BJ (cell line): ENCODE measurements around the gene SORL1. TPM values are rescaled to one million over a fixed set of nuclear protein-coding genes. Genes with fewer than 3 reads are reported as not detected.
"Not testable (repeated sequence)": the region's sequence is repeated elsewhere in the genome, so short reads cannot be mapped to it uniquely, and the experiment has no call there.

ENCODE experiments used
- CTCF ChIA-PET: fragments of 350-600 bp; formaldehyde crosslinking; extraction: SDS; loops from one replicate; lab custom pipeline; 2021; ENCODE audit warnings: antibody characterized with exemption, inconsistent platforms; lab: Yijun Ruan, JAX
- POLR2A ChIA-PET: fragments of 300-600 bp; sonication (Branson Sonifier 250); formaldehyde crosslinking; extraction: SDS; loops from one replicate; lab custom pipeline; 2021; ENCODE audit warnings: antibody characterized with exemption; lab: Charles Lee
- DNase-seq: peaks from one replicate; pipeline ENCODE4 v3.0.0-alpha.2; 2011; ENCODE audit warnings: low read depth
- H3K27me3 ChIP-seq: 2 replicates; pipeline ENCODE4 v1.6.0; 2011; ENCODE audit warnings: low read length; ENCODE audit not compliant: control insufficient read depth, insufficient read depth
- H3K36me3 ChIP-seq: 2 replicates; pipeline ENCODE4 v1.5.1; 2011; ENCODE audit warnings: low read length; ENCODE audit not compliant: control insufficient read depth, insufficient read depth
- H3K4me3 ChIP-seq: 2 replicates; pipeline ENCODE4 v1.5.1; 2011; ENCODE audit warnings: low read depth, mild to moderate bottlenecking, control low read depth, low read length
- CTCF ChIP-seq: IDR thresholded peaks from 2 replicates; pipeline ENCODE4 v1.5.1; 2011; ENCODE audit warnings: low read depth, mild to moderate bottlenecking, control low read depth, inconsistent platforms, low read length, moderate library complexity; ENCODE audit not compliant: insufficient read depth
- polyA plus RNA-seq: library from polyadenylated mRNA; depleted of rRNA; stranded (reverse); fragments of >200 nt; gene quantifications from 2 replicates; pipeline ENCODE4 v1.2.3, GENCODE V29; 2011

SORL1 gene
- polyA plus RNA-seq, 1 experiment = 1.4 TPM

DNA sequence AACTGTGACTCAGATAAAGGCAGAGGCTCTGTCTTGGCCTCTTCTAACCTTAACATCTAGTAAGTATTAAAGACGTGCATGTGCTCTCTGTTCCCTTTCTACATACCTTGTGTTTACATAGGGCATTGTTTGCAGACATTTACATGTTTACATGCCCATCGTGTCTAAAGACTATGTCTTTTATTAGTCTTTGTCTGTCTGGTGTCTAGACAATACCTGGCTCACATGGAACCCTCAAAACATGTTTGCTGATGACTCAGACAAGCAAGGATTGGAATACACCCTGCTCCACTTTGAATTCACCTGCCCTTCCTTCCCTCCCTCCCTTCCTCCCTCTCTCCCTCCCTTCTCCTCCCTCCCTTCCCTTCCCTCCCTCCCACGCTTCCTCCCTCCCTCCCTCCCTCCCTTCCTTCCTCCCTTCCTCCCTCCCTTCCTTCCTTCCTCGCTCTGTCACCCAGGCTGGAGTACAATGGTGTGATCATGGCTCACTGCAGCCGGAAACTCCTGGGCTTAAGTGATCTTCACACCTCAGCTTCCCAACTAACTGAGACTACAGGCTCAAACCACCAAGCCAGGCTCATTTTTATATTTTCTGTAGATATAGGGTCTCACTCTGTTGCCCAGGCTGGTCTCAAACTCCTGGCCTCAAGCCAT, 24.4 kb downstream of the SORL1 start:
- no peak for DNase-seq
- TF ChIP-seq CTCF = no peak
- peaks cover 1% of the 10 kb centered on the region; the same call in 1 of the 2 replicates for H3K27me3 ChIP-seq
- CTCF ChIA-PET = interaction anchor here (1.4 kb wide), 1 partner anchor 17 kb away, joined by 3 read pairs; no protein-coding TSS in a partner anchor
- POLR2A ChIA-PET = no interaction called here
- no peak overlapping the region for H3K4me3 ChIP-seq
- no peaks in the 10 kb centered on the region for H3K36me3 ChIP-seq

DNA sequence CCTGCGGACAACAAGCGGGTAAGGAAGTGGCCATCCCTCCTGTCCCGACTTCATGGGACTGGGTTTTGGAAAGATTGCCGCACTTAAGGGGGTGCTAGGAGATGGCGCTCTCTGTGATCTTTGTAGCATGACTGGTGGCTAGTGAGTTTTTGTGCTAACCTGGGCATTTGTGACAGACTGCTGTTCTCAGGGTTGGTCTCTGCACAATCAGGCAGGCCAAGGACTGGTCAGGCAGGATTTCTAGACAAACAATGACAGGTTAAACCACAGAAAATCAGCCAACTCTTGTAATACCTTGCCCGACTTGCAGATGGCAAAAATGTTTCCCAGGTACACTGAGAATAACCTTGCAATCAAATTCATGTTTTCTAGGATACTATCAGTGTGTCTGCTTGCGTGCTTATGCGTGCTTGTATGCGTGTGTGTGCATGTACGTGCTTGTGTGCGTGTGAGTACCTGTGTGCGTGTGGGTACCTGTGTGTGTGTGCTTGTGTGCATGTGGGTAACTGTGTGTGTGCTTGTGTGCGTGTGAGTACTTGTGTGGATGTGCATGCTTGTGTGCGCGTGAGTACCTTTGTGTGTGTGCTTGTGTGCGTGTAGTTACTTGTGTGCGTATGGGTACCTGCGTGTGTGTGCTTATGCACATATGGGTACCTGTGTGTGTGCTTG, 26.2 kb downstream of the SORL1 start:
- H3K36me3 ChIP-seq = no peaks in the 10 kb centered on the region
- H3K27me3 ChIP-seq = peaks cover 1% of the 10 kb centered on the region; the same call in 1 of the 2 replicates
- H3K4me3 ChIP-seq = no peak overlapping the region
- DNase-seq = no peak
- TF ChIP-seq CTCF = no peak
- POLR2A ChIA-PET = no interaction called here
- CTCF ChIA-PET = no interaction called here

GRCh38 chr11:121478895-121479697, 27.0 kb downstream of the SORL1 start:
- Histone ChIP-seq H3K27me3 (peaks cover 1% of the 10 kb centered on the region; the same call in 1 of the 2 replicates), H3K36me3 (no peaks in the 10 kb centered on the region), H3K4me3 (no peak overlapping the region)
- no peak for DNase-seq
- CTCF ChIA-PET = no interaction called here
- POLR2A ChIA-PET = no interaction called here
- TF ChIP-seq CTCF = no peak

DNA sequence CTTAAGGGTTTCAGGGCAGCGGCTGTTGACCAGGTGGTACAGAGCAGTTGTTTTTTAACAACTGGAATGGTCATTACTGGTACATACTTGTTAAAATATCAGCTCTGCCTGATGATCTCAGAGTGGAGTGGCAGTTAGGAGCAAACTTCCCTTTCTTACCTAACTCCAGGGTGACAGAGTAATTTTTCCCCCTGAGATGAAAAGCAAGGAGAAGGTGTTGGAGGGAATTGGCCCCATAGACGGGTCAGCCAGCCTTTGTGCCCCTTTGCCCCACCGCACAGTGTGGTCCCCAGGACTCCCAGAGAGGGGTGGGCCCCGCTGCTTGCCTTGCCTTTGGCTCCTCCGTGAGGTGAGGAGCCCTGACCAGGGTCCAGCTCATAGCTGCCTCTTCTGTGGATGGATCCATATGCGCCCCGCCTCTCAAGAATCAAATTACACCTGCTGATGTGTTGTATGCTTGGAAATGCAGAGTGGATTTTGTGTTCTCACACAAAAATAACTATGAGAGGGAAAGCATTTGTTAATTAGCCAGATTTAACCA, 27.7 kb downstream of the SORL1 start:
- DNase-seq = no peak
- ChIA-PET POLR2A (no interaction called here), CTCF (interaction anchor here (1.0 to 1.2 kb wide), 2 partner anchors 10 to 13 kb away, joined by 3 to 6 read pairs; no protein-coding TSS in a partner anchor)

DNA sequence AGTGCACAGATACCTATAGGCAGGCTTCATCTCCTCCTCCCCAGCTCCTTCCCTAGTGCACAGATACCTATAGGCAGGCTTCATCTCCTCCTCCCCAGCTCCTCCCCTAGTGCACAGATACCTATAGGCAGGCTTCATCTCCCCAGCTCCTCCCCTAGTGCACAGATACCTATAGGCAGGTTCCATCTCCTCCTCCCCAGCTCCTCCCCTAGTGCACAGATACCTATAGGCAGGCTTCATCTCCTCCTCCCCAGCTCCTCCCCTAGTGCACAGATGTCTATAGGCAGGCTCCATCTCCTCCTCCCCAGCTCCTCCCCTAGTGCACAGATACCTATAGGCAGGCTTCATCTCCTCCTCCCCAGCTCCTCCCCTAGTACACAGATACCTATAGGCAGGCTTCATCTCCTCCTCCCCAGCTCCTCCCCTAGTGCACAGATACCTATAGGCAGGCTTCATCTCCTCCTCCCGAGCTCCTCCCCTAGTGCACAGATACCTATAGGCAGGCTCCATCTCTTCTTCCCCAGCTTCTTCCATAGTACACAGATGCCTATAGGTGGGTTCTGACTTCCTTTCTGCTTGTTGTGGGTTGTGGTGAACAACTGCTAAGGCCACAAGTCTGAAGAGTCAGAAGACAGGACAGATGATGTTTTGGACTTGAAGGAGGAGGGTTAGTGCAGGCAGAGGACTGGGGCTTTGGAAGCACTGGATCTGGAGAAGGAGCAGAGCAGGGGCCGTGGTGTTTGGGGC, 29.5 kb downstream of the SORL1 start:
- H3K36me3 ChIP-seq, H3K27me3 ChIP-seq, POLR2A ChIA-PET, DNase-seq, H3K4me3 ChIP-seq, CTCF ChIA-PET: not testable (repeated sequence)

More for the DNA sequence above, 27.7 kb downstream of the SORL1 start:
- Histone ChIP-seq H3K4me3 (no peak overlapping the region), H3K27me3 (0 out of 2 replicates have a peak, but pooled peaks cover 1% of the 10 kb centered on the region), H3K36me3 (no peaks in the 10 kb centered on the region)
- TF ChIP-seq CTCF = no peak
